GM12878 (cell line): ENCODE results near the gene ZNF558. TPM values are rescaled to one million over a fixed set of nuclear protein-coding genes. Genes with fewer than 3 reads are reported as not detected.

Experiments used
- polyA plus RNA-seq, 11 experiments: library from polyadenylated mRNA; depleted of rRNA in 4 of 11; unstranded in 6 of 11; stranded (reverse) in 5 of 11; fragments of >200 nt; fragmentation: Nextera tagmentation in 4 of 11; fragmentation: Illumina TruSeq in 1 of 11; extraction: Ambion mirVana in 4 of 11; extraction: Trizol in 1 of 11; gene quantifications; 1 replicate in 1 of 11; 2 replicates in 10 of 11; pipeline versions ENCODE4 v1.2.1 to v1.2.3, GENCODE V29; 2011 to 2016; ENCODE audit warnings: inconsistent platforms in 2 of 11, missing spikeins in 2 of 11, low read depth in 1 of 11
- small RNA-seq: library from RNA; depleted of rRNA; stranded (forward); fragments of <200 nt; gene quantifications from one replicate; pipeline ENCODE3, GENCODE V24; 2014
- total RNA-seq, 4 experiments: library from RNA; depleted of rRNA in 3 of 4; stranded (reverse); fragments of >200 nt in 3 of 4; fragmentation: Illumina TruSeq in 1 of 4; extraction: Trizol in 1 of 4; gene quantifications; 2 replicates each; pipeline versions ENCODE4 v1.2.1 to v1.2.3, GENCODE V29; 2013 to 2021

Gene ZNF558
- total and polyA plus RNA-seq, 10 of the 15 experiments (the other 5 are each of a cell fraction or from before 2014, with no cell fraction given), result 0.95 to 8.1 (median 6.2) TPM; not detected in 1

Small RNA genes within 50 kb of the gene (small RNA-seq; reads per million reads assigned to genes)
- not detected for gene AC012616.1

Other genes with a start within 250 kb of the ZNF558 start
- 0.68 TPM in 1 of 2 replicates, not detected in the other for gene ADAMTS10, start 221.6 kb downstream of the ZNF558 start, total RNA-seq (2014; rRNA removed)
- 0.09 and 0.13 TPM in 2 replicates for gene ADAMTS10, start 221.6 kb downstream of the ZNF558 start, total RNA-seq (2014; rRNA removed; fragmentation: Illumina TruSeq; extraction: Trizol)
- 0.45 and 0.59 TPM in 2 replicates for gene ADAMTS10, start 221.6 kb downstream of the ZNF558 start, total RNA-seq (2021)
- gene ADAMTS10, start 221.6 kb downstream of the ZNF558 start, polyA plus RNA-seq (2011; rRNA removed), result 2.1 and 2.5 TPM in 2 replicates
- gene ADAMTS10, start 221.6 kb downstream of the ZNF558 start, polyA plus RNA-seq (2014; fragmentation: Illumina TruSeq; extraction: Trizol), result 0.01 TPM in 1 of 2 replicates, not detected in the other
- gene ADAMTS10, start 221.6 kb downstream of the ZNF558 start, polyA plus RNA-seq (2014; fragmentation: Nextera tagmentation; extraction: Ambion mirVana), result not detected
- 0.20 and 0.42 TPM in 2 replicates for gene ADAMTS10, start 221.6 kb downstream of the ZNF558 start, polyA plus RNA-seq (2014; rRNA removed)
- gene ADAMTS10, start 221.6 kb downstream of the ZNF558 start, polyA plus RNA-seq (2016; fragmentation: Nextera tagmentation; extraction: Ambion mirVana), result under 1 TPM in 1 of 2 experiments, not detected in 1; 0.15 TPM
- not detected in 2 replicates for gene NFILZ, start 201.7 kb downstream of the ZNF558 start, total RNA-seq (2014; rRNA removed)
- gene NFILZ, start 201.7 kb downstream of the ZNF558 start, total RNA-seq (2014; rRNA removed; fragmentation: Illumina TruSeq; extraction: Trizol), result not detected in 2 replicates
- not detected in 2 replicates for gene NFILZ, start 201.7 kb downstream of the ZNF558 start, total RNA-seq (2021)
- not detected in 2 replicates for gene NFILZ, start 201.7 kb downstream of the ZNF558 start, polyA plus RNA-seq (2011; rRNA removed)
- not detected in 2 replicates for gene NFILZ, start 201.7 kb downstream of the ZNF558 start, polyA plus RNA-seq (2014; fragmentation: Illumina TruSeq; extraction: Trizol)
- gene NFILZ, start 201.7 kb downstream of the ZNF558 start, polyA plus RNA-seq (2014; fragmentation: Nextera tagmentation; extraction: Ambion mirVana), result not detected
- not detected in 2 replicates for gene NFILZ, start 201.7 kb downstream of the ZNF558 start, polyA plus RNA-seq (2014; rRNA removed)
- gene NFILZ, start 201.7 kb downstream of the ZNF558 start, polyA plus RNA-seq (2016; fragmentation: Nextera tagmentation; extraction: Ambion mirVana), result not detected
- gene ACTL9, start 133.5 kb downstream of the ZNF558 start, total RNA-seq (2014; rRNA removed), result not detected in 2 replicates
- not detected in 2 replicates for gene ACTL9, start 133.5 kb downstream of the ZNF558 start, total RNA-seq (2014; rRNA removed; fragmentation: Illumina TruSeq; extraction: Trizol)
- gene ACTL9, start 133.5 kb downstream of the ZNF558 start, total RNA-seq (2021), result not detected in 2 replicates
- not detected in 2 replicates for gene ACTL9, start 133.5 kb downstream of the ZNF558 start, polyA plus RNA-seq (2011; rRNA removed)
- not detected in 2 replicates for gene ACTL9, start 133.5 kb downstream of the ZNF558 start, polyA plus RNA-seq (2014; fragmentation: Illumina TruSeq; extraction: Trizol)
- not detected for gene ACTL9, start 133.5 kb downstream of the ZNF558 start, polyA plus RNA-seq (2014; fragmentation: Nextera tagmentation; extraction: Ambion mirVana)
- not detected in 2 replicates for gene ACTL9, start 133.5 kb downstream of the ZNF558 start, polyA plus RNA-seq (2014; rRNA removed)
- not detected for gene ACTL9, start 133.5 kb downstream of the ZNF558 start, polyA plus RNA-seq (2016; fragmentation: Nextera tagmentation; extraction: Ambion mirVana)
- gene OR2Z1, start 110.7 kb downstream of the ZNF558 start, total RNA-seq (2014; rRNA removed), result not detected in 2 replicates
- gene OR2Z1, start 110.7 kb downstream of the ZNF558 start, total RNA-seq (2014; rRNA removed; fragmentation: Illumina TruSeq; extraction: Trizol), result not detected in 2 replicates
- gene OR2Z1, start 110.7 kb downstream of the ZNF558 start, total RNA-seq (2021), result not detected in 2 replicates
- not detected in 2 replicates for gene OR2Z1, start 110.7 kb downstream of the ZNF558 start, polyA plus RNA-seq (2011; rRNA removed)
- not detected in 2 replicates for gene OR2Z1, start 110.7 kb downstream of the ZNF558 start, polyA plus RNA-seq (2014; fragmentation: Illumina TruSeq; extraction: Trizol)
- not detected for gene OR2Z1, start 110.7 kb downstream of the ZNF558 start, polyA plus RNA-seq (2014; fragmentation: Nextera tagmentation; extraction: Ambion mirVana)
- not detected in 2 replicates for gene OR2Z1, start 110.7 kb downstream of the ZNF558 start, polyA plus RNA-seq (2014; rRNA removed)
- not detected for gene OR2Z1, start 110.7 kb downstream of the ZNF558 start, polyA plus RNA-seq (2016; fragmentation: Nextera tagmentation; extraction: Ambion mirVana)
- gene MBD3L1, start 73 bp upstream of the ZNF558 start, total RNA-seq (2014; rRNA removed), result not detected in 2 replicates
- not detected in 2 replicates for gene MBD3L1, start 73 bp upstream of the ZNF558 start, total RNA-seq (2014; rRNA removed; fragmentation: Illumina TruSeq; extraction: Trizol)
- gene MBD3L1, start 73 bp upstream of the ZNF558 start, total RNA-seq (2021), result not detected in 2 replicates
- not detected in 2 replicates for gene MBD3L1, start 73 bp upstream of the ZNF558 start, polyA plus RNA-seq (2011; rRNA removed)
- gene MBD3L1, start 73 bp upstream of the ZNF558 start, polyA plus RNA-seq (2014; fragmentation: Illumina TruSeq; extraction: Trizol), result not detected in 2 replicates
- not detected for gene MBD3L1, start 73 bp upstream of the ZNF558 start, polyA plus RNA-seq (2014; fragmentation: Nextera tagmentation; extraction: Ambion mirVana)
- gene MBD3L1, start 73 bp upstream of the ZNF558 start, polyA plus RNA-seq (2014; rRNA removed), result not detected in 2 replicates
- not detected for gene MBD3L1, start 73 bp upstream of the ZNF558 start, polyA plus RNA-seq (2016; fragmentation: Nextera tagmentation; extraction: Ambion mirVana)
- not detected in 2 replicates for gene MUC16, start 178.1 kb upstream of the ZNF558 start, total RNA-seq (2014; rRNA removed)
- not detected in 2 replicates for gene MUC16, start 178.1 kb upstream of the ZNF558 start, total RNA-seq (2014; rRNA removed; fragmentation: Illumina TruSeq; extraction: Trizol)
- not detected in 2 replicates for gene MUC16, start 178.1 kb upstream of the ZNF558 start, total RNA-seq (2021)
- gene MUC16, start 178.1 kb upstream of the ZNF558 start, polyA plus RNA-seq (2011; rRNA removed), result under 0.01 TPM in 1 of 2 replicates, not detected in the other
- under 0.01 TPM in 1 of 2 replicates, not detected in the other for gene MUC16, start 178.1 kb upstream of the ZNF558 start, polyA plus RNA-seq (2014; fragmentation: Illumina TruSeq; extraction: Trizol)
- not detected for gene MUC16, start 178.1 kb upstream of the ZNF558 start, polyA plus RNA-seq (2014; fragmentation: Nextera tagmentation; extraction: Ambion mirVana)
- not detected in 2 replicates for gene MUC16, start 178.1 kb upstream of the ZNF558 start, polyA plus RNA-seq (2014; rRNA removed)
- not detected for gene MUC16, start 178.1 kb upstream of the ZNF558 start, polyA plus RNA-seq (2016; fragmentation: Nextera tagmentation; extraction: Ambion mirVana)